Smooth muscle cell (in vitro differentiated cells): Measurements from ENCODE around the gene SCN5A. TPM values are rescaled to one million over a fixed set of nuclear protein-coding genes. Genes with fewer than 3 reads are reported as not detected.
A peak's percentile ranks its signal among the peaks of the same experiment; 100 is the strongest.

Experiments
- DNase-seq: peaks from one replicate; lab custom pipeline; 2025; ENCODE audit not compliant: unreplicated experiment; lab: John Stamatoyannopoulos, UW
- H2AFZ ChIP-seq: fragments of 200-600 bp; sonication (generic); 2 replicates; pipeline ENCODE4 v1.6.0; 2016; ENCODE audit warnings: antibody characterized with exemption, low read depth, mild to moderate bottlenecking
- H3F3A ChIP-seq: fragments of 200-600 bp; sonication (generic); 2 replicates; pipeline ENCODE4 v1.6.0; 2017; ENCODE audit warnings: antibody characterized with exemption, low read depth
- H3K27ac ChIP-seq: fragments of 200-600 bp; sonication (generic); 2 replicates; pipeline ENCODE4 v1.5.1; 2016; ENCODE audit warnings: low read depth, mild to moderate bottlenecking
- H3K27me3 ChIP-seq: fragments of 200-600 bp; sonication (generic); 2 replicates; pipeline ENCODE4 v1.6.1; 2016; ENCODE audit warnings: low read depth, mild to moderate bottlenecking
- H3K36me3 ChIP-seq: fragments of 200-600 bp; sonication (generic); 2 replicates; pipeline ENCODE4 v1.5.1; 2016; ENCODE audit warnings: low read depth
- H3K4me1 ChIP-seq: fragments of 200-600 bp; sonication (generic); 2 replicates; pipeline ENCODE4 v1.5.1; 2016; ENCODE audit warnings: low read depth
- H3K4me2 ChIP-seq: fragments of 200-600 bp; sonication (generic); 2 replicates; pipeline ENCODE4 v1.6.0; 2016; ENCODE audit warnings: mild to moderate bottlenecking
- H3K4me3 ChIP-seq: fragments of 200-600 bp; sonication (generic); 2 replicates; pipeline ENCODE4 v1.5.1; 2016; ENCODE audit warnings: mild to moderate bottlenecking
- H3K79me2 ChIP-seq: fragments of 200-600 bp; sonication (generic); 2 replicates; pipeline ENCODE4 v1.6.0; 2016; ENCODE audit warnings: low read depth, mild to moderate bottlenecking
- H3K9ac ChIP-seq: fragments of 200-600 bp; sonication (generic); 2 replicates; pipeline ENCODE4 v1.6.0; 2016; ENCODE audit warnings: low read depth
- H3K9me3 ChIP-seq: fragments of 200-600 bp; sonication (generic); replicated peaks from 2 replicates; pipeline ENCODE4 v1.5.1; 2016; ENCODE audit warnings: low read depth
- H4K20me1 ChIP-seq: fragments of 200-600 bp; sonication (generic); 2 replicates; pipeline ENCODE4 v1.6.0; 2016; ENCODE audit warnings: low read depth
- CTCF ChIP-seq: fragments of 200-600 bp; sonication (generic); IDR thresholded peaks from 2 replicates; pipeline ENCODE4 v1.5.1; 2017; ENCODE audit warnings: borderline replicate concordance, mild to moderate bottlenecking, antibody characterized with exemption; ENCODE audit not compliant: insufficient read depth, poor library complexity, severe bottlenecking
- WGBS: methylation state at CpG from one replicate; pipeline ENCODE4 v1.1.7; 2016; ENCODE audit warnings: low lambda C conversion rate; 5-methylcytosine and 5-hydroxymethylcytosine counted together
- polyA plus RNA-seq: library from polyadenylated mRNA; unstranded; fragments of >200 nt; fragmentation: Nextera tagmentation; extraction: Ambion mirVana; gene quantifications from 2 replicates; pipeline ENCODE4 v1.2.1, GENCODE V29; 2016
- total RNA-seq: library from RNA; depleted of rRNA; stranded (reverse); fragments of >200 nt; gene quantifications from 2 replicates; pipeline ENCODE4 v1.2.3, GENCODE V29; 2014

Gene SCN5A
- total and polyA plus RNA-seq, 2 experiments from 2014 or later, result 0.93 to 3.4 TPM

- Histone ChIP-seq H3K79me2 (no peaks in the 10 kb centered on the region), H3K4me3 (no peak overlapping the region), H2AFZ (no peak overlapping the region), H3K9ac (no peak overlapping the region), H4K20me1 (no peaks in the 10 kb centered on the region), H3K27me3 (peaks cover 31% of the 10 kb centered on the region), H3K4me1 (peaks cover 3% of the 10 kb centered on the region), H3K36me3 (no peaks in the 10 kb centered on the region), H3K9me3 (no peaks in the 10 kb centered on the region), H3K27ac (no peak overlapping the region), H3F3A (no peaks in the 10 kb centered on the region), H3K4me2 (no peak overlapping the region)
- DNase-seq, result no peak
- no peak for TF ChIP-seq CTCF
- 68% methylated on average over 5 of the region's 5 CpGs for WGBS
Measured at GRCh38 chr3:38657369-38657768, 7.9 kb upstream of the SCN5A start.

- WGBS, result 21% methylated on average over 7 of the region's 7 CpGs
- no peaks in the 10 kb centered on the region for H3F3A ChIP-seq
- no peaks in the 10 kb centered on the region for H3K9me3 ChIP-seq
- H3K9ac ChIP-seq, result no peak overlapping the region
- no peak overlapping the region for H2AFZ ChIP-seq
- TF ChIP-seq CTCF, result peak; percentile 43
- H4K20me1 ChIP-seq, result no peaks in the 10 kb centered on the region
- H3K27me3 ChIP-seq, result peaks cover 34% of the 10 kb centered on the region
- no peak overlapping the region for H3K4me2 ChIP-seq
- H3K36me3 ChIP-seq, result no peaks in the 10 kb centered on the region
- H3K4me3 ChIP-seq, result no peak overlapping the region
- no peak overlapping the region for H3K27ac ChIP-seq
- H3K79me2 ChIP-seq, result no peaks in the 10 kb centered on the region
- peaks cover 3% of the 10 kb centered on the region for H3K4me1 ChIP-seq
- no peak for DNase-seq
Measured at GRCh38 chr3:38655708-38656300, 6.3 kb upstream of the SCN5A start.

- no peaks in the 10 kb centered on the region for H3K36me3 ChIP-seq
- H3F3A ChIP-seq, result no peaks in the 10 kb centered on the region
- H2AFZ ChIP-seq, result no peak overlapping the region
- H3K27me3 ChIP-seq, result peaks cover 38% of the 10 kb centered on the region
- H3K4me3 ChIP-seq, result no peak overlapping the region
- no peaks in the 10 kb centered on the region for H4K20me1 ChIP-seq
- no peak overlapping the region for H3K4me2 ChIP-seq
- 85% methylated on average over 7 of the region's 7 CpGs for WGBS
- H3K9me3 ChIP-seq, result no peaks in the 10 kb centered on the region
- H3K4me1 ChIP-seq, result peaks cover under 1% of the 10 kb centered on the region
- no peak for DNase-seq
- no peak for TF ChIP-seq CTCF
- H3K79me2 ChIP-seq, result no peaks in the 10 kb centered on the region
- no peak overlapping the region for H3K27ac ChIP-seq
- no peak overlapping the region for H3K9ac ChIP-seq
Measured at GRCh38 chr3:38653685-38654537, 4.4 kb upstream of the SCN5A start.

GRCh38 chr3:38652934-38653333 lies 3.4 kb upstream of the SCN5A start:
- no peak overlapping the region for H3K4me3 ChIP-seq
- 89% methylated on average over 1 of the region's 1 CpG for WGBS
- no peak overlapping the region for H3K9ac ChIP-seq
- TF ChIP-seq CTCF, result no peak
- H3K79me2 ChIP-seq, result no peaks in the 10 kb centered on the region
- H3F3A ChIP-seq, result no peaks in the 10 kb centered on the region
- H3K27ac ChIP-seq, result no peak overlapping the region
- H3K27me3 ChIP-seq, result peaks cover 40% of the 10 kb centered on the region
- no peaks in the 10 kb centered on the region for H3K36me3 ChIP-seq
- H3K9me3 ChIP-seq, result no peaks in the 10 kb centered on the region
- H3K4me2 ChIP-seq, result no peak overlapping the region
- DNase-seq, result no peak
- H3K4me1 ChIP-seq, result no peaks in the 10 kb centered on the region
- H2AFZ ChIP-seq, result no peak overlapping the region
- H4K20me1 ChIP-seq, result no peaks in the 10 kb centered on the region
